Esophagus muscularis mucosa (tissue), 4 donors: ENCODE results near the gene TMEM259. TPM values are rescaled to one million over a fixed set of nuclear protein-coding genes. Genes with fewer than 3 reads are reported as not detected.
A peak's percentile ranks its signal among the peaks of the same experiment; 100 is the strongest.

Experiments
- DNase-seq: peaks from one replicate; pipeline ENCODE4 v3.0.0-alpha.2; 2017; ENCODE audit errors: extremely low spot score
- H3K27ac ChIP-seq, 4 donors: fragments of 200-600 bp; sonication (generic); replicated peaks in 1 of 4; 1 replicate in 3 of 4; 2 replicates in 1 of 4; pipeline ENCODE4 v1.5.1; 2016 to 2019; ENCODE audit warnings: mild to moderate bottlenecking in 1 of 4
- H3K27me3 ChIP-seq, 4 donors: fragments of 200-600 bp; sonication (generic); one replicate each; pipeline versions ENCODE4 v1.5.1 to v1.6.0; 2016 to 2019
- H3K36me3 ChIP-seq, 4 donors: fragments of 200-600 bp; sonication (generic); one replicate each; pipeline ENCODE4 v1.5.1; 2016 to 2019
- H3K4me1 ChIP-seq, 4 donors: fragments of 200-600 bp; sonication (generic); one replicate each; pipeline ENCODE4 v1.5.1; 2016 to 2019
- H3K4me3 ChIP-seq, 4 donors: fragments of 200-600 bp; sonication (generic); 1 replicate in 2 of 4; 2 replicates in 2 of 4; pipeline ENCODE4 v1.5.1; 2016 to 2019; ENCODE audit warnings: mild to moderate bottlenecking in 4 of 4, moderate library complexity in 1 of 4
- H3K9me3 ChIP-seq, 4 donors: fragments of 200-600 bp; sonication (generic); 1 replicate in 3 of 4; 2 replicates in 1 of 4; pipeline ENCODE4 v1.5.1; 2016 to 2019
- EP300 ChIP-seq: sonication (generic); formaldehyde crosslinking; IDR thresholded peaks from one replicate; pipeline ENCODE4 v1.6.1; 2017; ENCODE audit warnings: antibody characterized with exemption
- POLR2A ChIP-seq: fragments of 450-650 bp; IDR thresholded peaks from one replicate; pipeline ENCODE4 v1.6.1; 2017; ENCODE audit warnings: antibody characterized with exemption, moderate library complexity, mild to moderate bottlenecking, low read depth
- POLR2AphosphoS5 ChIP-seq, 2 donors: sonication (generic); formaldehyde crosslinking; IDR thresholded peaks; one replicate each; pipeline ENCODE4 v1.6.1; 2017; ENCODE audit warnings: antibody characterized with exemption in 2 of 2
- whole genome bisulfite sequencing: methylation state at CpG from one replicate; pipeline ENCODE4 v1.1.5; 2018; 5-methylcytosine and 5-hydroxymethylcytosine counted together
- intact Hi-C: fragments of 100-400 bp; cut with DNase I; formaldehyde crosslinking; loops from one replicate; pipeline ENCODE4 v1.15.1; 2023
- total RNA-seq, 4 donors: library from RNA; depleted of rRNA; stranded (reverse); fragments of >200 nt; gene quantifications; one replicate each; pipeline versions ENCODE4 v1.1.0 to v1.2.1, GENCODE V29; 2016
- TF ChIP-seq, protein P1 (sequence below), 3 experiments: fragments of 200-600 bp in 2 of 3; fragments of 450-650 bp in 1 of 3; sonication (generic) in 2 of 3; IDR thresholded peaks; one replicate each; pipeline ENCODE4 v1.5.1; 2017 to 2019; ENCODE audit warnings: antibody characterized with exemption in 3 of 3, mild to moderate bottlenecking in 2 of 3, moderate library complexity in 1 of 3

TMEM259 gene
- total RNA-seq, 4 donors from 2014 or later = 129 to 187 (median 160) TPM

DNA sequence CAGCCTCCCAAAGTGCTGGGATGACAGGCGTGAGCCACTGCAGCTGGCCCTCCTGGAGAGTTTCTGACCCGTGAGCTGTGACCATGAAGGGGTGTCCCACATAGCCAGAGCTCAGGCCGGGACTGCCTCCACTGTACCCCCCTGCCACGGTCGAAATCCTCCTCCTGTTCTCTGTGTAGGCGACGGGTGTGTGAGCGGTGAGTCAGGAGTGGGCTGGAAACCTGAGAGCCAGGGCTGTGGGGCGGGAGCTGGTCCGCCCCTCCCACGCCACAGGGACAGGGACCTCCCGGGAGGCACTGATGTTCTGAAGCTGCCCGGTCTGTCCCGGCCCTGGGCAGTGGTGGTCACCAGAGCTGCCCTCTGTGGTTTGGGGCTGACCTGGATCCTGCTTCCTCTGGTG is 32.8 kb downstream of the TMEM259 start:
- H3K36me3 ChIP-seq = peaks cover 17 to 63% (median 57%) of the 10 kb centered on the region in 4 donors
- H3K9me3 ChIP-seq = no peaks in the 10 kb centered on the region
- no peaks in the 10 kb centered on the region for H3K27me3 ChIP-seq
- intact Hi-C loops = no loop called here
- H3K27ac ChIP-seq = no peak overlapping the region
- 80% methylated on average over 2 of the region's 14 CpGs for WGBS
- TF ChIP-seq EP300 = no peak
- no peak for TF ChIP-seq POLR2A
- TF ChIP-seq, protein P1, sequence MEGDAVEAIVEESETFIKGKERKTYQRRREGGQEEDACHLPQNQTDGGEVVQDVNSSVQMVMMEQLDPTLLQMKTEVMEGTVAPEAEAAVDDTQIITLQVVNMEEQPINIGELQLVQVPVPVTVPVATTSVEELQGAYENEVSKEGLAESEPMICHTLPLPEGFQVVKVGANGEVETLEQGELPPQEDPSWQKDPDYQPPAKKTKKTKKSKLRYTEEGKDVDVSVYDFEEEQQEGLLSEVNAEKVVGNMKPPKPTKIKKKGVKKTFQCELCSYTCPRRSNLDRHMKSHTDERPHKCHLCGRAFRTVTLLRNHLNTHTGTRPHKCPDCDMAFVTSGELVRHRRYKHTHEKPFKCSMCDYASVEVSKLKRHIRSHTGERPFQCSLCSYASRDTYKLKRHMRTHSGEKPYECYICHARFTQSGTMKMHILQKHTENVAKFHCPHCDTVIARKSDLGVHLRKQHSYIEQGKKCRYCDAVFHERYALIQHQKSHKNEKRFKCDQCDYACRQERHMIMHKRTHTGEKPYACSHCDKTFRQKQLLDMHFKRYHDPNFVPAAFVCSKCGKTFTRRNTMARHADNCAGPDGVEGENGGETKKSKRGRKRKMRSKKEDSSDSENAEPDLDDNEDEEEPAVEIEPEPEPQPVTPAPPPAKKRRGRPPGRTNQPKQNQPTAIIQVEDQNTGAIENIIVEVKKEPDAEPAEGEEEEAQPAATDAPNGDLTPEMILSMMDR (IDR thresholded peaks at IDR 0.05) = no peak
- H3K4me3 ChIP-seq = no peak overlapping the region
- no peak for DNase-seq
- peaks cover 16 to 33% (median 27%) of the 10 kb centered on the region in 4 donors for H3K4me1 ChIP-seq

DNA sequence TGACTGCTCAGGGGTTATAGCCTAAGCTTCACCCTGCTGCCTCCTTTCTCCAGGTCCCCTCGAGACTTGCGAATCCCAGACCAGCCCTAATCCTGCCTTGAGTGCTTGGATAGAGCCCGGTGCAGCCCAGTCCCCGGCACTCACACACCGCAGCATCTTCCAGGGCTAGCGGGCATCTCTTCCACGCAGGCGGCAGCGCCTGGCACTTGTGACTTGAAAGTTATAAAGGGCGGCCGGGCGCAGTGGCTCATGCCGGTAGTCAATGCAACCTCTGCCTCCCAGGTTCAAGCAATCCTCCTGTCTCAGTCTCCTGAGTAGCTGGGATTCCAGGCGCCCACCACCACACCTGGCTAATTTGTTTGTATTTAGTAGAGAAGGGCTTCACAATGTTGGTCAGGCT is 34.8 kb downstream of the TMEM259 start:
- no peak overlapping the region for H3K27ac ChIP-seq
- H3K27me3 ChIP-seq = no peaks in the 10 kb centered on the region
- H3K36me3 ChIP-seq = peaks cover 10 to 50% (median 43%) of the 10 kb centered on the region in 4 donors
- 91% methylated on average over 11 of the region's 14 CpGs for WGBS
- no peak overlapping the region for H3K4me3 ChIP-seq
- TF ChIP-seq POLR2A = no peak
- TF ChIP-seq, protein P1 (IDR thresholded peaks at IDR 0.05) = no peak
- no peak for TF ChIP-seq EP300
- TF ChIP-seq POLR2AphosphoS5 (IDR thresholded peaks at IDR 0.05) = no peak
- intact Hi-C loops = no loop called here
- no peaks in the 10 kb centered on the region for H3K9me3 ChIP-seq
- DNase-seq = no peak
- H3K4me1 ChIP-seq = peaks cover 24 to 42% (median 34%) of the 10 kb centered on the region in 4 donors

DNA sequence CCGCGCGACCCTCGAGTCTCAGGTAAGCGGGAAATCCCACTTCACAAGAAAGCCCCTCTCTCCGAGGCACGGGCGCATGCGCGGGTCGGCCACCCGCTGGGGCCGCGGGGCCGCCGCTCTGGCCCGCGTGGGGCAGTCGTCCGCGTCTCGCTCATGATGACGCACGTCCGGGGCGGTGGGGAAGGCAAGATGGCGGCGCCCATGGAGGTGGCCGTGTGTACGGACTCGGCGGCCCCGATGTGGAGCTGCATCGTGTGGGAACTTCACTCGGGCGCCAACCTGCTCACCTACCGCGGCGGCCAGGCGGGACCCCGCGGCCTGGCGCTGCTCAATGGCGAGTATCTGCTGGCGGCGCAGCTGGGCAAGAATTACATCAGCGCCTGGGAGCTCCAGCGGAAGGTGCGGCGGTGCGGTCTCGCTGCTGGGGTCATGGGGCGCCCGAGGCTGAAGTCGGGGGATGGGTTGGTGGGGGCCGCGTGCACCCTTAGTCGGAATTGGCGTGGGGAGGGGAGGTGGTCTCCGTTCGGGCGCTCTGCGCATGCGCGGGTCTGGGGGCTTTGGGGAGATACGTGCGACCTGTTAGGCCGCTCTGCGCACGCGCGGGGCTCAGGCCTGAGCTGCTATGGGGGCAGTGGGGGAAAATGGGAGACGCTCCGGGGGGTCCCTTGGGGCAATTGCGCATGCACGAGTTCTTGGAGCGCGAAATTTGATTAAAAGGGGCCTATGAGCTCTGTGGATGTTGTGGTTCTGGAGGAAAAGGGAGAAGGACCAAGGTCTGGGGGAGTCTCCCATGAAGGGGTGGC is 36.6 kb downstream of the TMEM259 start, which contains the start of gene WDR18:
WDR18 (plus strand) TSS at position 181 of the 803 bp plus-strand sequence; CDS start at position 190, 9 bp downstream.
- TF ChIP-seq, protein P1 (IDR thresholded peaks at IDR 0.05) = peak in 2 of 3 experiments; percentile 43 to 46
- TF ChIP-seq EP300 (no peak), POLR2AphosphoS5 (IDR thresholded peaks at IDR 0.05) (peak; percentile 90 to 94), POLR2A (peak; percentile 35)
- intact Hi-C loops = loop anchor here (5.0 kb wide), 2 partner anchors 122 to 217 kb away; no protein-coding TSS in a partner anchor
- Histone ChIP-seq H3K27ac (peak within 1 kb of the TSS; percentile 84 to 88 (median 87)), H3K27me3 (peaks cover 0 to 9% (median 0%) of the 10 kb centered on the region in 4 donors), H3K4me3 (peak within 1 kb of the TSS; percentile 82 to 98 (median 92)), H3K36me3 (peaks cover 7 to 33% (median 26%) of the 10 kb centered on the region in 4 donors), H3K4me1 (peaks cover 24 to 43% (median 32%) of the 10 kb centered on the region in 4 donors), H3K9me3 (no peaks in the 10 kb centered on the region)
- 0% methylated on average over 11 of the region's 78 CpGs for WGBS
- peak; percentile 97 for DNase-seq

DNA sequence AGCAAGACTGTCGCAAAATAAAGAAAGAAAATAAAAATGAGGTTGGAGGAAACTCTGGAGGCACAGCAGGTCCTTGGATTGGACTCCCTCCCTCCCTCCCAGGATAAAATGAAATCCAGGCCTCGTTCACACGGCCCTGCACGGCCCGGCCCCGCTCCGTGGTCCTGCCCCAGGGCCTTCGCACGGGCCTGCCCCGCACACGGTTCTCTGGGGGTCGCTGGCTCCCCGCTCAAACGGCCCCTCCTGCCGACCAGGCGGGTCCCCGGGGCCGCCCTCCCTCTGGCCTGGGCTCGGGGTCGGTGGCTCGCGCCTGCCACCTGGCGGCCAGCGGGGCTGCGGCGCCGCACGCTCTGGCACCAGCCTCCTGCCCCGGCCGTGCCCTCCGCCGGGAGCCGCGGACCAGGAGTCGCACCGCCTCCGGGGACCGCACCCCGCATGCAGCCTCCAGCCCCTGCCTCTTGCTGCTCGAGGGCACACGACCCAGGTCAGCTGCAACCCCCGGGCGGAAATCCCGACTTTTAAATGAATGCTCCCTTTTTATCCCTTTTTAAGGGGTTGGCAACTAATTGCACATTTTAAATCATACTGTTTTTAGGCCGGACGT is 38.3 kb downstream of the TMEM259 start:
- Histone ChIP-seq H3K4me1 (peaks cover 24 to 43% (median 32%) of the 10 kb centered on the region in 4 donors), H3K4me3 (peak overlapping the region; percentile 43 to 57 (median 45)), H3K27me3 (peaks cover 0 to 16% (median 2%) of the 10 kb centered on the region in 4 donors), H3K27ac (peak overlapping the region; percentile 84 to 88 (median 87)), H3K9me3 (no peaks in the 10 kb centered on the region), H3K36me3 (peaks cover 0 to 22% (median 16%) of the 10 kb centered on the region in 4 donors)
- WGBS = 2% methylated on average over 25 of the region's 46 CpGs
- DNase-seq = no peak
- TF ChIP-seq POLR2AphosphoS5 (IDR thresholded peaks at IDR 0.05) = peak in 1 of 2 donors; percentile 20
- no peak for TF ChIP-seq EP300
- no peak for TF ChIP-seq POLR2A
- TF ChIP-seq, protein P1 (IDR thresholded peaks at IDR 0.05) = peak in 2 of 3 experiments; percentile 98
- intact Hi-C loops = loop anchor here (1.0 to 5.0 kb wide), 3 partner anchors 60 to 215 kb away; no protein-coding TSS in a partner anchor
